Measurements from ENCODE around the gene OS9. TPM values are rescaled to one million over a fixed set of nuclear protein-coding genes. Genes with fewer than 3 reads are reported as not detected.

Gene OS9
- polyA plus RNA-seq, 2 donors: 106 to 120 TPM

DNA sequence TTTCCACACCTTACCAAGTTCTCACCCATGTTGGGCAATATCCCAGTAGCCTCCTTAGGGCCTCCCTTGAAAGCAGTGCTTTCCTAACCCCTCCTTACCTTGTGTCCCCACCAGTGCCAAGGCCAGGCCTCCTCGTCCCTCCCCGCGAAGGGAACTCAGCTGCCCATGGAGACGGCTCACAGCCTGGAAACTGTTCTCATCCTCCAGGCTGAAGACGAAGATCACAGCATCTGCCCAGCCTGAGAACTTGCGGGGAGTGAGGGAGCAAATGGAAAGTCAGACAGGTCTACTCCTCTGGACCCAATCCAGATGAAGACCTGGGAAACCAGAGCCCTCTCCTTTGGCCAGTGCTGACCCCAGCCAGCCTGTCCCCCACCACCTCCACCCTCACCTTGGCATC is 40.0 kb downstream of the OS9 start:
- WGBS, 2 donors: 77 to 87% methylated on average over 6 of the region's 6 CpGs
- H3K27me3 ChIP-seq (ENCODE audit: control insufficient read depth in 1 of 2, insufficient read depth in 2 of 2, low read length in 2 of 2): peaks cover 0 to 20% of the 10 kb centered on the region in 2 donors

DNA sequence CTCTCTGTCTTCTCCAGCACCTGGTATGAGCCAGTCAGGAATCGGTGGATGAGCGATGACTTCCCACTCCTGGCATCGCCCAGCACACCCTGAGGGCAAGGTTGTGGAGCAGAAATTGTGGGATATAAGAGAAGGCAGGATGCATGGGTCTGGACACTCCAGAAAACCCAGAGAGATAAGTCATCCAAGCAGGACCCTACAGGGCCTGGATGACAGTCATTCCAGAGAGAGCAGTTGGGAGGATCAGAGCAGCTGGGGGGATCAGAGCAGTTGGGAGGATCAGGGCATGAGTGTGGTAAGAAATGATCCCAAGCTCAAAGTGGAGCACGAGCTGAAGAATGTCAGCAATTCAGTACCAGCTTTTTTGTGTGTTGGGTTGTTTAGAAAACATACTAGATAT is 40.7 kb downstream of the OS9 start:
- H3K36me3 ChIP-seq (ENCODE audit: control insufficient read depth in 2 of 2, insufficient read depth in 2 of 2, low read length in 1 of 2): peaks cover 0 to 2% of the 10 kb centered on the region in 2 donors
- H3K4me3 ChIP-seq (ENCODE audit: low read depth in 1 of 2, low read length in 2 of 2): no peak overlapping the region
- peaks cover 0 to 25% of the 10 kb centered on the region in 2 donors for H3K27me3 ChIP-seq (ENCODE audit: control insufficient read depth in 1 of 2, insufficient read depth in 2 of 2, low read length in 2 of 2)
- H3K9me3 ChIP-seq (ENCODE audit: control insufficient read depth in 2 of 2, insufficient read depth in 1 of 2, low read depth in 1 of 2, low read length in 1 of 2): no peaks in the 10 kb centered on the region
- H3K27ac ChIP-seq (ENCODE audit: low read depth in 2 of 2, low read length in 1 of 2): no peak overlapping the region
- 64 to 69% methylated on average over 4 of the region's 4 CpGs for WGBS, 2 donors
- H3K4me1 ChIP-seq (ENCODE audit: control insufficient read depth in 2 of 2, insufficient read depth in 2 of 2, low read length in 1 of 2): peaks cover 6 to 7% of the 10 kb centered on the region in 2 donors

More for the DNA sequence above, 40.0 kb downstream of the OS9 start:
- Histone ChIP-seq H3K36me3 (ENCODE audit: control insufficient read depth in 2 of 2, insufficient read depth in 2 of 2, low read length in 1 of 2) (peaks cover 0 to 2% of the 10 kb centered on the region in 2 donors), H3K9me3 (ENCODE audit: control insufficient read depth in 2 of 2, insufficient read depth in 1 of 2, low read depth in 1 of 2, low read length in 1 of 2) (no peaks in the 10 kb centered on the region), H3K4me3 (ENCODE audit: low read depth in 1 of 2, low read length in 2 of 2) (no peak overlapping the region), H3K27ac (ENCODE audit: low read depth in 2 of 2, low read length in 1 of 2) (no peak overlapping the region), H3K4me1 (ENCODE audit: control insufficient read depth in 2 of 2, insufficient read depth in 2 of 2, low read length in 1 of 2) (peaks cover 6 to 7% of the 10 kb centered on the region in 2 donors)

DNA sequence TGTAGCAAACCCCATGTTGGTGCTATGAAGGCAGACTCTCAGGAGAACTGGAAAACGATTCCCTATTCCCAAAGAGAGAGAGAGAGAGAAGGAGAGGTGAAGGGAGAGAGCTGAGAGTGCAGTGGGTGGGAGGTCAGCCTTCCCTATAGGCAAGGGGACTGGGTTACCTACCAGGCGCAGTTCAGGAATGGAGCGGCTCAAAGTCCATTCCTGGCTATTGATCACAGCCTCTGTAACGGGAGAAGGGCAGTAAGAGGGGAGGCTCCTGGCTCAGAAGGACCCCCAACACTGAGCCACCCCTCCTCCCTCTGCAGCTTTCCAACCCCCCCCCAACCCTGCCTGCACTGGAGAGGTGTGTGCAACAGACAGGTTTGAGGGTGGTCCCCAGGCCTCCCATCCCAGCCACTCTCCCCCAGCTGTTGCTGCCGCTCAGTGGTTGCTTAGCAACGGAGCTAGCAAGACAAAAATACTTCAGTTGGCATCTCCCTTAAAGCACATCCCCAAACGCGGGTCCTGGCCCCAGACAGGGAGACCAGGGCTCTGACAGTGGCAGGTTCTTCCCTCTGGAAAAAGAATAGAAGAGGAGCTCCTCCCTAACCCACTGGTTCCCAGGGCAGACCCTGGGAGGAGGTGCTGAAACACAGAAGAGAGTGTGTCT is 41.4 kb downstream of the OS9 start:
- H3K36me3 ChIP-seq (ENCODE audit: control insufficient read depth in 2 of 2, insufficient read depth in 2 of 2, low read length in 1 of 2): peaks cover 0 to 2% of the 10 kb centered on the region in 2 donors
- peaks cover 0 to 29% of the 10 kb centered on the region in 2 donors for H3K27me3 ChIP-seq (ENCODE audit: control insufficient read depth in 1 of 2, insufficient read depth in 2 of 2, low read length in 2 of 2)
- no peak overlapping the region for H3K27ac ChIP-seq (ENCODE audit: low read depth in 2 of 2, low read length in 1 of 2)
- H3K9me3 ChIP-seq (ENCODE audit: control insufficient read depth in 2 of 2, insufficient read depth in 1 of 2, low read depth in 1 of 2, low read length in 1 of 2): no peaks in the 10 kb centered on the region
- H3K4me3 ChIP-seq (ENCODE audit: low read depth in 1 of 2, low read length in 2 of 2): no peak overlapping the region
- WGBS, 2 donors: 30 to 34% methylated on average over 7 to 8 of the region's 8 CpGs
- H3K4me1 ChIP-seq (ENCODE audit: control insufficient read depth in 2 of 2, insufficient read depth in 2 of 2, low read length in 1 of 2): peaks cover 6 to 7% of the 10 kb centered on the region in 2 donors

DNA sequence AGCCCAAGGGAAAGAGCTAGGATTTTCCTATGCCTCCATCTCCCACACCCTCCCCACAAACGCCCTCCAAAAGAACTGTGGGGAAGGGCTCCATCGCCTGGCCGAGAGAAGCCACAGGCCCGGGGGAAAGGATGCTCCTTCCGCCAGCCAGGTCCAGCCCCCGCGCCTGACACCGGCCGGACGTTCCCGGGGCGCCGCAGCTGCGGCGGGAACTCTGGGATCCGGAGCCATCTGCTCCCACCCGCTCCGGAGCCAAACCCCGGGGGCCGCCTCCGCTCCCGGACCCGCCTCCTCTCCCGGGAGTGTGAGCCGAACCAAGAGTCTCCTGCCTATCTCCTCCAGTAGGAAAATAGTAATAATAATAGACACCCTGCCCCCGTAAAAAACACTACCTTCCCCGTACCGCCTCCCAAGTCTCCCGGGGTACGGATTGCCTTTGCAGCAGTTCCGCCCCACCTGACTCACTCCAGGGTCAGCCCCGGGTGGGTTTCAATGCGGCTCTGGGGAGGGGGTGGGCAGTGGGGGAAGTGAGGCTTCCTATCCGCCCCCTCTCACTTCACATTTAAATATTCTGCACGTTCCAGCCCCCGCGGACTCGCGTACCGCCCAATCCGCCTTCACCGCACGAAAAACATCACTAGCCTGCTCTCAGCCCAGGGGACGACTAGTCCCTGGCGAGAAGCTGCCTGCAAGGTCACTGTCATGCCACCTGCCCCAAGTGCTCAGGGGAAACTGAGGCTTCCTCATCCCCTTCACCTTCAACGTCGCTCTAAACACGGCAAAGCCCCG is 42.2 kb downstream of the OS9 start:
- H3K9me3 ChIP-seq (ENCODE audit: control insufficient read depth in 2 of 2, insufficient read depth in 1 of 2, low read depth in 1 of 2, low read length in 1 of 2): no peaks in the 10 kb centered on the region
- peaks cover 0 to 2% of the 10 kb centered on the region in 2 donors for H3K36me3 ChIP-seq (ENCODE audit: control insufficient read depth in 2 of 2, insufficient read depth in 2 of 2, low read length in 1 of 2)
- H3K27ac ChIP-seq (ENCODE audit: low read depth in 2 of 2, low read length in 1 of 2): no peak overlapping the region
- H3K4me3 ChIP-seq (ENCODE audit: low read depth in 1 of 2, low read length in 2 of 2): no peak overlapping the region
- peaks cover 0 to 29% of the 10 kb centered on the region in 2 donors for H3K27me3 ChIP-seq (ENCODE audit: control insufficient read depth in 1 of 2, insufficient read depth in 2 of 2, low read length in 2 of 2)
- 18 to 31% methylated on average over 44 to 49 of the region's 49 CpGs for WGBS, 2 donors
- H3K4me1 ChIP-seq (ENCODE audit: control insufficient read depth in 2 of 2, insufficient read depth in 2 of 2, low read length in 1 of 2): peaks cover 6 to 7% of the 10 kb centered on the region in 2 donors

DNA sequence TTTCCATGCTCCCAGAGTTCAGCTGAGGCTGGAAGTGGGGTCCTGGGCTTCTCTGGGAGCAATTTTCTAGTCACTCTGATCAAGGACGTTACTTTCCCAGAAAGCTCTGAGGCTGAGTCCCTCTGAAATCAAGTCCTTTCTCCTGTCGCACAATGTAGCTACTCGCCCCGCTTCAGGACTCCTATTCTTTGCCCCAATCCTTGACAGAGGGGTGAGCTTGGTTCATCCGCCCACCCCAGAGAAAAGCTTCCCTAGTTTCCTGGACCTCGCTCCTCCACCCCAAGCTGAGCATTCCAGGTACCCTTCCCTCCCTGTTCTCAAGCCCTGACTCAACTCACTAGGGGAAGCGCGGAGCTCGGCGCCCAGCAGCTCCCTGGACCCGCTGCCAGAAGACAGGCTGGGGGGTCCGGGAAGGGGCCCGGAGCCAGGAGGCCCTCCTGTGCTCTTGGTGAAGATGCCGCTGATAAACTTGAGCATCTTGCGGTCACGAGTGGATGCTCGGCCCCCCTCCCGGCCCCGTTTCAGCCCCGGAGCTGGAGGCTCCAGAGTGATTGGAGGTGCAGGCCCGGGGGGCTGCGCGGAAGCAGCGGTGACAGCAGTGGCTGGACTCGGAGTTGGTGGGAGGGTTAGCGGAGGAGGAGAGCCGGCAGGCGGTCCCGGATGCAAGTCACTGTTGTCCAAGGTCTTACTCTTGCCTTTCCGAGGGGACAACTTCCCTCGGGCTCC is 43.0 kb downstream of the OS9 start:
- Histone ChIP-seq H3K27ac (ENCODE audit: low read depth in 2 of 2, low read length in 1 of 2) (no peak overlapping the region), H3K27me3 (ENCODE audit: control insufficient read depth in 1 of 2, insufficient read depth in 2 of 2, low read length in 2 of 2) (peaks cover 0 to 29% of the 10 kb centered on the region in 2 donors), H3K4me1 (ENCODE audit: control insufficient read depth in 2 of 2, insufficient read depth in 2 of 2, low read length in 1 of 2) (peaks cover 6 to 7% of the 10 kb centered on the region in 2 donors), H3K4me3 (ENCODE audit: low read depth in 1 of 2, low read length in 2 of 2) (no peak overlapping the region), H3K9me3 (ENCODE audit: control insufficient read depth in 2 of 2, insufficient read depth in 1 of 2, low read depth in 1 of 2, low read length in 1 of 2) (no peaks in the 10 kb centered on the region), H3K36me3 (ENCODE audit: control insufficient read depth in 2 of 2, insufficient read depth in 2 of 2, low read length in 1 of 2) (peaks cover 0 to 2% of the 10 kb centered on the region in 2 donors)
- 26 to 27% methylated on average over 31 of the region's 31 CpGs for WGBS, 2 donors

DNA sequence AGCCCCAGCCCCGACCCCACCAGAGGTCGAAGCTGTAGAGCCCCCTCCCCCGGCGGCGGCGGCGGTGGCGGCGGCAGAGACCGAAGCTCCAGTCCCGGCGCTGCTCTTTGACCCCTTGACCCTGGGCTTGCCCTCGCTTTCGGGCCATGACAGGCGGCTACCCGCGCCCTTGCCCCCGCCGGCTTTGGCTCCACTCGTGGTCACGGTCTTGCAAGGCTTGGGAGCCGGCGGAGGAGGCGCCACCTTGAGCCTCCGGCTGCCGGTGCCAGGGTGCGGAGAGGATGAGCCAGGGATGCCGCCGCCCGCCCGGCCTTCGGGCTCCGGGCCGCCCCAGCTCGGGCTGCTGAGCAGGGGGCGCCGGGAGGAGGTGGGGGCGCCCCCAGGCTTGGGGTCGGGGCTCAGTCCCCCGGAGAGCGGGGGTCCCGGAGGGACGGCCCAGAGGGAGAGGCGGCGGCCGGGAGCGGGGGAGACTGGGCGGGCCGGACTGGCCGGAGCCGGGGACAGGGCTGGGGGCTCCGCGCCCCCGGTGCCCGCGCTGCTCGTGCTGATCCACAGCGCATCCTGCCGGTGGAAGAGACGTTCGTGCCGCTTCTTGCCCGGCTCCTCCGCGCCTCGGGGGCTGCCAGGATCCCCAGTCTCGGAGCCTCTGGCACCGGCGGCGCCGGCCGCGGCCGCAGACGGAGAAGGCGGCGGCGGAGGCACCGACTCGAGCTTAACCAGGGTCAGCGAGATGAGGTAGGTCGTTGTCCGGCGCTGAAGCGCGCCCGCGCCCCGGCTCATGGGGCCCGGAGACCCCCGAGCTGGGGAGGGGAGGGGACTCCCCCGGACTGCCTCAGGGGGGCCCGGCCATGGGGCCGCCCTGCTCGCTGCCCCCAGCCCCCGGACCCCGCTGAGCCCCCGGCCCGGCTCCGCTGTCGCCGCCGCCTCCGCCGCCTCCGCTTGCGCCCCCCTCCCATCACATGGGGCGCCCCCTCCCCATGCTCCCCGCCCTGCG is 43.8 kb downstream of the OS9 start:
- peak overlapping the region; percentile 5 to 8 for H3K4me3 ChIP-seq (ENCODE audit: low read depth in 1 of 2, low read length in 2 of 2)
- H3K27me3 ChIP-seq (ENCODE audit: control insufficient read depth in 1 of 2, insufficient read depth in 2 of 2, low read length in 2 of 2): peaks cover 0 to 29% of the 10 kb centered on the region in 2 donors
- no peak overlapping the region for H3K27ac ChIP-seq (ENCODE audit: low read depth in 2 of 2, low read length in 1 of 2)
- peaks cover 0 to 2% of the 10 kb centered on the region in 2 donors for H3K36me3 ChIP-seq (ENCODE audit: control insufficient read depth in 2 of 2, insufficient read depth in 2 of 2, low read length in 1 of 2)
- 22 to 24% methylated on average over 76 to 110 of the region's 110 CpGs for WGBS, 2 donors
- no peaks in the 10 kb centered on the region for H3K9me3 ChIP-seq (ENCODE audit: control insufficient read depth in 2 of 2, insufficient read depth in 1 of 2, low read depth in 1 of 2, low read length in 1 of 2)
- H3K4me1 ChIP-seq (ENCODE audit: control insufficient read depth in 2 of 2, insufficient read depth in 2 of 2, low read length in 1 of 2): peaks cover 6 to 7% of the 10 kb centered on the region in 2 donors

DNA sequence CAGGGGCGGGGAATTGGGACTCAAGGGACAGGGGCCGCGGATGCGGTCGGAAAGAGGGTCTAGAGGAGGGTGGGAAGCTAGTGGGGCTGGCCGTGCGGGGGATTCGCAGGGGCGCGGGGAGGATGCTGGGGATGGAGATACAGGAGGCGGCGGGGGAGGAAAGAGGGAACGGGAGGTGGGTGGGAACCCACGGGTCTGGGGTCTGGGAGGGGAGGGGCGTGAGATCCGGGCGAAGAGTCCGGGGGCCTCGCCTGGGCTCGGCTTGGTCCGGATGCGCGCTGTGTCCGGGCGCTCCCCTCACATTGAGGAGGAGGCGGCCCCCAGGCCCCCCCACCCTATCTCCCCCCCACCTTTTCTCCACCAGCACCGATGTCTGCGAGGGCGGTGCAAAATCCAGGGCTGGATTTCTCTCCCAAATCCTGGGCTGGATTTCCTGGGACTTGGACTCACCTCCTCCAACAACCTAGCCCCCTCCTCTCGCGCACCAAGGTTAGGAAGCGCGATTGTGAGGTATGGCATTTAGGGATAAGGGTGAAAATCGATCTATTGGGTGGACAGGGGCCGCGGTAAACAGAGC is 44.8 kb downstream of the OS9 start, which contains the start of gene AGAP2:
TSS of gene AGAP2 (minus strand) at position 82 of the 577 bp plus-strand sequence. CDS start 496 bp downstream, outside the sequence.
- H3K27ac ChIP-seq (ENCODE audit: low read depth in 2 of 2, low read length in 1 of 2): no peak within 1 kb of the TSS
- 19 to 20% methylated on average over 18 to 36 of the region's 36 CpGs for WGBS, 2 donors
- peaks cover 0 to 2% of the 10 kb centered on the region in 2 donors for H3K36me3 ChIP-seq (ENCODE audit: control insufficient read depth in 2 of 2, insufficient read depth in 2 of 2, low read length in 1 of 2)
- H3K27me3 ChIP-seq (ENCODE audit: control insufficient read depth in 1 of 2, insufficient read depth in 2 of 2, low read length in 2 of 2): peaks cover 0 to 29% of the 10 kb centered on the region in 2 donors
- H3K4me3 ChIP-seq (ENCODE audit: low read depth in 1 of 2, low read length in 2 of 2): peak within 1 kb of the TSS; percentile 5 to 8
- no peaks in the 10 kb centered on the region for H3K9me3 ChIP-seq (ENCODE audit: control insufficient read depth in 2 of 2, insufficient read depth in 1 of 2, low read depth in 1 of 2, low read length in 1 of 2)
- peaks cover 6 to 7% of the 10 kb centered on the region in 2 donors for H3K4me1 ChIP-seq (ENCODE audit: control insufficient read depth in 2 of 2, insufficient read depth in 2 of 2, low read length in 1 of 2)

DNA sequence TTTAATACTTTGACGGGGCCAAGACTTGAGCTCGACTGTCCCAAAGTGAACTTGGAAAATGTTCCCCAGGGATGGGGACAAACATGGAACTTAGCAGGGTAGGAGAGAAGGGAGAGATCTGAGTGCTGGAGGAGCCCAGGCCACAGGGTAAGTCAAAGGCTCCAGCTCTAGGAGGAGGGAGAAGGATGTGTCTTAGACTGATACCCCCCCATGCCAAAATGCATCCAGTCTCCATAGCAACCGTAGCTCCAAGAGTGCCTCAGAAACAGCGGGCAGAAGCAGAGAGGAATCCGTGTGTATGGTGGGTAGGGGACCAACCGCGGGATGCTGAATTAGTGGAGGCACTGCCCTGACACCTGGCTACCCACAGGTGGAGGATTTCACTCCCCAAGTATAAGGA is 45.5 kb downstream of the OS9 start:
- H3K36me3 ChIP-seq (ENCODE audit: control insufficient read depth in 2 of 2, insufficient read depth in 2 of 2, low read length in 1 of 2): peaks cover 0 to 2% of the 10 kb centered on the region in 2 donors
- no peak overlapping the region for H3K27ac ChIP-seq (ENCODE audit: low read depth in 2 of 2, low read length in 1 of 2)
- no peaks in the 10 kb centered on the region for H3K9me3 ChIP-seq (ENCODE audit: control insufficient read depth in 2 of 2, insufficient read depth in 1 of 2, low read depth in 1 of 2, low read length in 1 of 2)
- H3K27me3 ChIP-seq (ENCODE audit: control insufficient read depth in 1 of 2, insufficient read depth in 2 of 2, low read length in 2 of 2): peaks cover 0 to 29% of the 10 kb centered on the region in 2 donors
- WGBS, 2 donors: 27 to 31% methylated on average over 7 of the region's 7 CpGs
- H3K4me3 ChIP-seq (ENCODE audit: low read depth in 1 of 2, low read length in 2 of 2): no peak overlapping the region
- H3K4me1 ChIP-seq (ENCODE audit: control insufficient read depth in 2 of 2, insufficient read depth in 2 of 2, low read length in 1 of 2): peaks cover 7 to 8% of the 10 kb centered on the region in 2 donors

Measured in esophagus (tissue), 2 donors.